LNCaP clone FGC (cell line): ENCODE data around the gene TIMD4.

Experiments
- DNase-seq: peaks from one replicate; pipeline ENCODE4 v3.0.0-alpha.2; 2011; ENCODE audit warnings: low read depth
- H3K4me3 ChIP-seq: 2 replicates; pipeline ENCODE4 v1.5.1; 2011; ENCODE audit warnings: mild to moderate bottlenecking, low read depth, low read length, control low read depth
- CTCF ChIP-seq: IDR thresholded peaks from 2 replicates; pipeline ENCODE4 v1.5.1; 2012; ENCODE audit warnings: mild to moderate bottlenecking; ENCODE audit not compliant: control insufficient read depth, insufficient read depth; ENCODE audit errors: extremely low read depth

The TIMD4 gene

GRCh38 chr5:156893517-156893916, 69.5 kb downstream of the TIMD4 start:
- TF ChIP-seq CTCF = no peak
- H3K4me3 ChIP-seq = no peak overlapping the region
- no peak for DNase-seq

DNA sequence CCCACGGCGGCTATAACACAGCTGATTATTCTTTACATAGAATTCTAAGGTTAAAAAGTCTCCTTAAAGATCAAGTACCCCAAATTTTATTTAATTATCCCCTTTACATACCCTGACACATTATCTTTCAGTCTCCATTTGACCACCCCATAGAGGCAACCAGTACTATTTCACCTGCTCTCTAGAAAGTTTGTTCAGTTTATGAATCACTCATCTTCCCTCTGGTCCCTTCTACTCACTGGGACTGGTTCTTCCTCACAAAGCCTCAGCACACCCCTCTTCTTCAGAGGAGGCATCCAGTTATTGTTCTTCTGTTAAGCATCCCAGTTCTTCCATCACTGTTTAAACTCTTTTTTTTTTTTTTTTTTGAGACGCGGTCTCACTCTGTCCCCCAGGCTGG, 70.2 kb downstream of the TIMD4 start:
- DNase-seq = no peak
- no peak for TF ChIP-seq CTCF
- no peak overlapping the region for H3K4me3 ChIP-seq

GRCh38 chr5:156892223-156892622, 70.8 kb downstream of the TIMD4 start:
- peak; percentile 43 for TF ChIP-seq CTCF
- H3K4me3 ChIP-seq = no peak overlapping the region
- DNase-seq = no peak

GRCh38 chr5:156888520-156888919, 74.5 kb downstream of the TIMD4 start:
- no peak for TF ChIP-seq CTCF
- no peak for DNase-seq

DNA sequence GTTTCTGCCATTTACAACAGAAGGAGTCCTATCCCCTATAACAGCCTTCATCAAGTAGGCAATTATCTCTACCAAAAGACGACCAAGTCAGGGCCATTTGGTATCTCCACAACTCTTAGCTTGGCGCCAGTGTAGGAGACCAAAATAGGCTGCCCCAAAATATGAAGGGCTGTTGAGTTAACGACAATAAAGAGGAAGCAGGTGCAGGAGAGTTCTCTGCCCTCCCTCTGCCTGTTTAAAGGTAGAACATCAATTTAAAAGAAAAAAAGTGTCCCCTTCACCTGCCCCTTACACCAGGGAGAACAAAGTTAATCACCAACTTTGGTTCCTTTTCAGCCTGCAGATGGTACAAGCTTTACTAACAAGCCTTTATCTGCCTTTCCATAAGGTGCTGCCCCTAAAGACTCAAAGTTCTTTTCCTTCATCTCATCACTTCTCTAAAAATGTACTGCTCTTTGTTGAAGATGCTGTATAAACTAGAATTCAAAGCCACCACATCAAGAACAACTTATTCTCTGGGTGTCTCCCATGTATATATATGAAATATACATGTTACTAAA, 79.6 kb downstream of the TIMD4 start:
- H3K4me3 ChIP-seq = no peak overlapping the region
- DNase-seq = no peak
- no peak for TF ChIP-seq CTCF

More at GRCh38 chr5:156888520-156888919, 74.5 kb downstream of the TIMD4 start:
- H3K4me3 ChIP-seq = no peak overlapping the region

DNA sequence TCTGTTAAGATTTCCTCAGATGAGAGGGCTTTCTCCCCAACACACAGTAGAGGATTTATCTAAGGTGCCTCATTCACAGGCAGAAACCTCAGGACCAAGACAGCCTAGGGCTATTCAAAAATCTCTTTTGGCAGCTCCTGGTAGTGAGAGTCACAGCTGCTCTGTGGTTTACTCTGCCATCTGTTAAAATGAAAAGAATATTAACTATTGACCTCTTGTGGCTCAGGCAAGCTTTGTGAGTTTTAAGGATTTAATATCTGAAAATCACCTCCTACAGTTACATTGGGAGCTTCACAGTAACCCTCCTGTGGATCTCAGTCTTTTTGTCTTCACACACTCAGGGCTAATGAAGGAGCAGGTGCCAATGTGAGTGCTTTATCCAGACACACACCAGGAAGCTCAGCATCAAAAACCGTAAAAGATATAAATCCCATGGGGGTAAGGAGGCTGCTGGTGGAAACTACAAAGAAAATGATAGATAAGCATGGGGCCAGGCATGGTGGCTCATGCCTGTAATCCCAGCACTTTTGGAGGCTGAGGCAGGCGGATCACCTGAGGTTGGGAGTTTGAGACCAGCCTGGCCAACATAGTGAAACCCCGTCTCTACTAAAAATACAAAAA, 83.3 kb downstream of the TIMD4 start:
- TF ChIP-seq CTCF = no peak
- H3K4me3 ChIP-seq = no peak overlapping the region
- no peak for DNase-seq

DNA sequence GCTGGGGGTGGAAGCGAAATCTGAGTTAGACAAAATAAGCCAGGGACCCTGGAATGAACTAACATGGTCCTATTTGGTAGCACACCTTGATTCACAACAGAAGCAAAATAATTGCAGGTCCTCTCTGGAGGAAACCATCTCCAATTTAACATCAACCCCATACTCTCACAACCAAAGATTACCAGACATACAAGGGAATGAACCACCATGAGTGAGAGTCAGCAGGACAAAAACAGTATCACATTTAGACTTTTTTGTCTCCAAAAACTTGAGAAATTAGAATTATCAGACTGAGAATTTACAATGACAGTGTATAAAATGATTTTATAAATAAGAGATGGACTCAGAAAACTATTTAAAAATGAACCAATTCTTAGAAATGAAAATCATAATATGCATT, 91.8 kb downstream of the TIMD4 start:
- no peak for DNase-seq
- no peak for TF ChIP-seq CTCF
- H3K4me3 ChIP-seq = no peak overlapping the region
